GM21515 (cell line): ENCODE data around the gene ENOX1.
"Not testable (repeated sequence)": the region's sequence is repeated elsewhere in the genome, so short reads cannot be mapped to it uniquely, and the experiment has no call there.

ENCODE experiments used
- ATAC-seq: cut with Tn5 transposase; IDR thresholded peaks from one replicate; pipeline ENCODE4 v1.9.1; 2021; ENCODE audit not compliant: unreplicated experiment

ENOX1 gene

DNA sequence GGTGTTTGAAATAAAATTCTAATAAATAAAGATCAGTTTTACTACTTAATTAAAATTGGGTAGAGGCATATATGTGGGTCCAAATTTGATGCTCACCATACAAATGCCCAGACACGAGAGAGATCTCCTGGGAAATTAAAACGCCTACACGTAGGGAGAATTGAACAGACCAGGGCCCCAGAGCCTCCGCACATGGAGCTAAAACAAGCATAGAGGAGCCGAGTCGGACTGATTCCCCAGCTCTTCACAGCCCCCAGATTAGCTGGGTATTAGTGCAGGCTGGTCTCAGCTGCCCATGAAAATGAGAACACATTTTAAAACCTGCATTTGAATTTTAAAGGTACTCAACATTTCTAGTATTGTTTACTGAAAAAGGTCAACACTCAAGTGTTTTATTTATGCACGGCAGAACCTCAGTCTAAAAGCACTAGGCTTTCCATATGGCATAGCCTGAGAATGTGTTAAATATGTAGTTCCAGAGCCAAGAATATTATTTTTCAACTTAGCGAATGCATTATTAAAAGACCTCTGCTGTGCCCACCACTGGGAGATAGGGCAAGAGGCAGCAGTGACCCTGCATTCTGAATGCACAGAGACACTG is 344.8 kb downstream of the ENOX1 start:
- ATAC-seq: no peak

DNA sequence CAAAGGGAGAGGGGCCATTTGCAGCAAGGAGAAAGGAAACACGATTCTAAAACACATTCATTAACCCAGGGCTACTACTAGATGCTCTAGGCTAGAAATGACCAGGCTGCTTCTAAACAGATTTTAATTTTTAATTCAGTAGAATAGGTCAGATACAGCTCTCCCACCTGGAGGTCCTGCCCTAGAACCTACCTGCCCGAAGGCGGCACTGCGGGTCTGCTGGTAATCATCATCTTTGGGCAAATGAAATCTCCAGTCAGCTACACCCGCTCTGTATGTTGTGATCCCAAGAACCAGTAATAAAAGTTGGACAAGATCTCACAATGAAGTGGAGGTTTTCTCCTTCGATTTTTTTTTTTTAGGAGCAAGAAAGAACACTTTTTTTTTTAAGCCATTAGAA is 345.3 kb downstream of the ENOX1 start:
- ATAC-seq: no peak

DNA sequence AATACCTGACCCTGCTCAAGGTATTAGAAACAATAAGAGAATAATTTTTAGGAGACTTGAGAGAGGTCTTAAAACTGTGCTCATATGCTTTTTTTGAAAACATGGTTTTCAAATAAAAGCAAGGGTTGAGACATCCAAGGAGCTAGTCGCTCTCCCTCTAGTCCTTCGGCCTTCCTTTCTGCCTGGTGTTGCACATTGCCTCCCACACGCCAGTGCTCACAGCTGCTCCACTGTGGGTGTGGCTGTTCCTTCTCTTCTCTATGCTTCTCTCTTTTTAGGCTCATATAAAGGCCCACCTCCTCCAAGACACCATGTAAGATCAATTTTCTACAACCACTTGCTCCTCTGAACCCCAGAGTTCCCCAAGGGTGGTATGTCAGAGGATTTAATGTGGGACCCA is 352.6 kb downstream of the ENOX1 start:
- ATAC-seq: no peak

DNA sequence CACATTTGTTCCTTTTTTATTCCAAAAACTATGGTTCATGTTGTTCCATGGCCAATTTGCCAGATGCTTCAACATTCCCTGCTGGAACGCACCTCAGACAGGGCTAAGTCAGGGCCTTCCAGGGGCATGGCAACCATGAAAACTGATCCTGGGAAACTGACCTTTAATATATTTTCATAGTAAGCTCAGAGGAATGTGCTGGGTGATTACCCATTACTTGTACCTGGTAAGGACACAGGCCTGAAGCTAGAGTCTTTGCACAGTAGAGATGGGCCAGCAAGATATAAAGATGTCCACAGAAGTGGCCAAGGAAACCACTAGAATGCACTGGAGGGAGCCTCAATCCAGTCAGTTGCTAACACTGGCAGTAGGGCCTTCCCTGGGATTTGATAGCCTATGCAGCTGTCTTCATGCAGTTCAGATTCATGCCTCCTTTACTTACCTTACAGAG is 353.1 kb downstream of the ENOX1 start:
- no peak for ATAC-seq

DNA sequence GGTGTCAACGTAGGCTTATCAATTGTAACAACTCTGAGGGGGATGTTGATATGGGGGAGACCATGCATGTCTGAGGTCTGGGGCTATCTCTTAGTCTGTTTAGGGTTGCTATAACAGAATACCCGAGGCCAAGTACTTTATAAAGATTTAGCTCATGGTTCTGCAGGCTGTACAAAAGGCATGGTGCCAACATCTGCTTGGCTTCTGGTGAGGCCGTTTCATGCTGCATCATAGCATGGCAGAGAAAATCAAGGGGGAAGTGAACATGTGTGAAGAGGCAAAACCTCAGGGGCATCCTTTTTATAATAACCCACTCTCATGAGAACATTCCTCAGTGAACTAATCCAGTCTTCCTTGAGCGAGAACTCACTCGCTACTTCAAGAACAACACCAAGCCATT is 353.8 kb downstream of the ENOX1 start:
- no peak for ATAC-seq

DNA sequence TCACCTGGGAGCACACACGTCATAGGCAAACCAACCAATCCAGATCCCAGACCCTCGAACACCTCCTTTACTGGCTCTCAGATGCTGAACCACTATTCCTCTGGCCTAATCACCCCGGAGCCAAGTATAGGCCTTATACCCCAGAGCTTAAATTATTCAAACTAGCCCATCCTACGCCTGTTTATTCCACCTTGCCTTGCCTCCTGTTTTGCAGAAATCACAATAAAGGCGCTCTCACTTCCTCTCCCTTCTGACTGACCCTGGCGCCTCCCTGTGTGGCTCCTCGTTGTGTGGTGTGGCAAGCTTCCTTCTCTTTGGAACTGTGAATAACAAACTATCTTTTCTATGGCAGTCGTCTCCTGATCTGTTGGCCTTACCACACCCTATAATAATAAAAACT is 354.9 kb downstream of the ENOX1 start:
- no peak for ATAC-seq

DNA sequence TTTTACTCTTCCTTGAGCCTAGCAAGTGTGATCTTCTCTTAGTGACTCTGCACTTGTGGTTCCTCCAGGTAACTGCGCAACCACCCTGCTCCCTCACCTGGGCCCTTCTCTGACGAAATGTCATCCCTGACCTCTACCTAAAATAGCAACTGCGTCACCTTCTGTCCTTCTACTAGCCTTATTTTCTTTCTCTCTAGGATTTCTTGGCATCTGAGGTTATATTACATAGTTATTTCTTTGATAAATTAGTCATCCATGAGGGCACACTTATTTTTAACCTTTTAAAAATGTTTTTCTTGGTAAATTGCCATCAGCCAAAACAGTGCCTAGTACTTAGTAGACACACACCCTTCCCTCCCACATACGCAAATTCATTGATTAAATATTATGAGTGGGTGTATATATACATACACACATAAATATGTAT is 355.5 kb downstream of the ENOX1 start:
- ATAC-seq: no peak

DNA sequence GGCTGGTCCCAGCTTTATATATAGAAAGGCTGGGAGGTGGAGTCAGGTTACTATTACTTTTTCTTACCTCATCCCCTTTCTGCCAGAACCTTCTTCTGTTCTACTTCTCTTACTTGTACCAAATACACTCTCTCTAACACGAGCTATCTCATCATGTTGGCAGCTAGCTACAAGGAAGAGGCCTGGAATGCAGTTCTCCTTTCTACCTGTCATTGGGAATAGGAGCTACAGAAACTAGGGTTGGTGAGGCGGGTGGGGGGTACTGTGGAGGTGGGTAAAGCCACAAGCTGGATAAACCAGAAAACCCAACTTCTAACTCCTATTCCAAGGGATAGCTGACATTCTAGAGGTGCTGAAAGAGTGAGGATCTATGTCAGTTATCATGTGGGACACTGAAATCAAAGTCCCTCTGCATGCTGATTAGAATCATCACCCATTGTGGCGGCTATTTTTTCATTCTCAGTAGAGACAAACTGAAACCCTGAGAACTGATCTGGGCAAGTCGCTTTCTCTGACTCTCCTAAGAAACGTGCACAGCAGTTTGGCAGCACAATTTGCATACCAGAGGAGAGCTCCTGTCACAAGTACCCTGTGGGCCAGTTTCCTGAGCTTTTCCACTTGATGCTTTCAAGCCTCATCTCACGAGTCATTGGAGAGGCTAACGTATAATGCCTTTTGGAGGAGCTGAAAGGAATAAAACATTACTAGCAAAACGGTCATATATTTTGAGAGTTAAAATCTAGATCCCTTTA is 358.1 kb downstream of the ENOX1 start:
- no peak for ATAC-seq

DNA sequence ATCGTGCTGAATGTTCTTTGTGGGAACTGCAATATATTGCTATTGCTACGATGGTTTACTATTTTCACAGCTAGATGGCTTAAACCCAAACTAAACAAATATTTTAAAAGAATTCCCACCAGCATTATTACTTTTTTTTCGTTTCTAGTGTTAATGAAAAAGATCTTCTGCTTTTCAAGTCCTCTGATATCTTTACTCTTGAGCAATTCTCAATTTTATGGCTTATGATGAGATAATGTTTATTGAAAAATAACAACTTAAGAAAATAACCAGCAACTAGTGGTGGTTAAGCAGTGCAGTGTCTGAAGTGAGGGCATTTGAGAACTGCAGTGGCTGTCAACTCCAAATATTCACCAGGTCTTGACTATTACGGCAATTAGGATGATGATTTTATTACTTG is 360.4 kb downstream of the ENOX1 start:
- ATAC-seq: no peak

DNA sequence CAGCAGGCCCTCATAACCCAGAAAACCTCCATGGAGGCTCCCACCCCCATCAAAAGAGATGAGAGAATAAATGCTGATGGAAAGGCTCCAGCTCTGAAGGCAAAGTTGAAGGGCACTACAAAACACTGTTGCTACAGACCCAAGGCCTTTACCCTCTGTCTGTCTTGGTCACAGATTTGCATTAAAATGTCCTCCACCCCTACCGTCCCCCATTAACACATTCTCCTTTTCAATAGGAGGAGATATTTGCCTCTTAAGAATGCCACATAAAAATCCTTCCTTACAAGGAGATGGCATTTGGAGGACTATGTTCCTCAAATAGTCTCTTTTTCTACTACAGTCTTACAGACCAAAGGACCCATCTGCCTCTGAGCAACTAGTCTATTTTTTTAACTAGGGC is 361.5 kb downstream of the ENOX1 start:
- no peak for ATAC-seq

DNA sequence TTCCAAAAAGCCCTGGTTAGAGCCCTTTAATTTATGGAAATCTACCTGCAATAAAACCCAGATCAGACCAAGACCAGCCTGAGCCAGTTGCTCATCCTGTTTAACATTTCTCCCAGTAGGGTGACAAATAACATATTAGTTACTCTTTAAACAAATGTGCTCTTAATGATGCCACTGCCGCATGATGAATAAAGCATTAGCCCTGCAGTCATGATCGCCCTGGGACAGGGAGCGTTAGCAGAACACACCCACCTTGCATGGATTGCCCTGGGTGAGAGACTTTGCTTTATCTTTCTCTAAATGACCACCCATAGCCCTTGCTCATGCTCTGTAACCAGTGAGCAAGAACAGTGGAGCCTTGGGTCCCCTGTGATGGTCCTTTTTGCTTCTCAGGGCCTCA is 362.4 kb downstream of the ENOX1 start:
- no peak for ATAC-seq

DNA sequence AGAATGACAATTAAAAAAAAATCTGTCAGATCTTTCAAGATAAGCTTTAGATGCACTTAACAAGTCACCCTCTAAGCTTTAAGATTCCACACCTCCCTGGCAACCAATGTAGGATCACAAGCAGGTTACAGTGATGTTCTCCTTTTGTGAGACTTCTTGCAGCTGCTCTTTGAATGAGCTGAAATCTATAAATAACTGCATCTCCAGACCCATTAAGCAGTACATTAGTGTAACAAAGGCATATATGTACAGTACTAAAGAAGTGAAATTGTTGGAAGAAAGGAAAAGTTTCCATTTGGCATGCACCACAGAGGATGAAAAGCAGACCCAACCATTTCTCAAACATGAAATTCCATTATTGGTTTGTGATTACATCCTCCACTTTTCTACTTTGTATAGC is 364.7 kb downstream of the ENOX1 start:
- no peak for ATAC-seq

DNA sequence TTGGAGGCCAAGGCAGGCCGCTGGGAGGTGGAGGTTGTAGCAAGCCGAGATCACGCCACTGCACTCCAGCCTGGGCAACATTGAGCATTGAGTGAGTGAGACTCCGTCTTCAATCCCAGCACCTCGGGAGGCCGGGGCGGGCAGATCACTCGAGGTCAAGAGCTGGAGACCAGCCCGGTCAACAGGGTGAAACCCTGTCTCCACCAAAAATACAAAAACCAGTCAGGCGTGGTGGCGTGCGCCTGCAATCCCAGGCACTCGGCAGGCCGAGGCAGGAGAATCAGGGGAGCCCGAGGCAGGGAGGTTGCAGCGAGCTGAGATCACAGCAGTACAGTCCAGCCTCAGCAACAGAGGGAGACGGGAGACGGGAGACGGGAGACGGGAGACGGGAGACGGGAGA is 369.9 kb downstream of the ENOX1 start:
- ATAC-seq: not testable (repeated sequence)

DNA sequence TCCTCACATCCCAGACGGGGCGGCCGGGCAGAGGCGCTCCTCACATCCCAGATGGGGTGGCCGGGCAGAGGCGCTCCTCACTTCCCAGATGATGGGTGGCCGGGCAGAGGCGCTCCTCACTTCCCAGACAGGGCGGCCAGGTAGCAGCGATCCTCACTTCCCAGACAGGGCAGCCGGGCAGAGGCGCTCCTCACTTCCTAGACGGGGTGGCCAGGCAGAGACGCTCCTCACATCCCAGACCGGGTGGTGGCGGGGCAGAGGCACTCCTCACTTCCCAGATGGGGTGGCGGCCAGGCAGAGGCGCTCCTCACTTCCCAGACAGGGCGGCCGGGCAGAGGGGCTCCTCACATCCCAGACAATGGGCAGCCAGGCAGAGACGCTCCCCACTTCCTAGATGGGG is 370.4 kb downstream of the ENOX1 start:
- not testable (repeated sequence) for ATAC-seq

DNA sequence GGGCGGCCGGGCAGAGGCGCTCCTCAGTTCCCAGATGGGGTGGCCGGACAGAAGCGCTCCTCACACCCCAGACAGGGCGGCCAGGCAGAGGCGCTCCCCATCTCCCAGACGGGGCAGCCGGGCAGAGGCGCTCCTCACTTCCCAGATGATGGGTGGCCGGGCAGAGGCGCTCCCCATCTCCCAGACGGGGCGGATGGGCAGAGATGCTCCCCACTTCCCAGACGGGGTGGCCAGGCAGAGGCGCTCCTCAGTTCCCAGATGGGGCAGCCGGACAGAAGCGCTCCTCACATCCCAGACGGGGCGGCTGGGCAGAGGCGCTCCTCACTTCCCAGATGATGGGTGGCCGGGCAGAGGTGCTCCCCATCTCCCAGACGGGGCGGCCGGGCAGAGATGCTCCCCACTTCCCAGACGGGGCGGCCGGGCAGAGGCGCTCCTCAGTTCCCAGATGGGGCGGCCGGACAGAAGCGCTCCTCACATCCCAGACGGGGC is 370.8 kb downstream of the ENOX1 start:
- not testable (repeated sequence) for ATAC-seq

DNA sequence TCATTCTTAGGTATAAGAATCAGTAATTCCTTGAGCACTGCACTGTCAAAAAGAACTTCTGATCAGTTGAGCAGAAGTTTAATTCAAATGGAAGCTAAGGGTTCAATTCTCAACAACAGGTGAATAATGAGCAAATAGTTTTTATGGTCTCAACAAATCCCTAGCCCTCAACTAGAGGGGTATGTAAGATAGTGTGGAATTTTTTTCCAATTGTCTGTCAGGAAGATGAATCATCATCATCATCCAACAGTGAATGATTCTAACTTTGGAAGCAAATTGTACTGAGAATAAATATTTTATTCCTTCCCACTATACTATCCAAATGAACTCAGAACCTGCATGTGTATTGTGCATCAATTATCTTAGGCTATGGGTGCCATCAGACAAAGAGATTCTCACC is 372.7 kb downstream of the ENOX1 start:
- no peak for ATAC-seq

DNA sequence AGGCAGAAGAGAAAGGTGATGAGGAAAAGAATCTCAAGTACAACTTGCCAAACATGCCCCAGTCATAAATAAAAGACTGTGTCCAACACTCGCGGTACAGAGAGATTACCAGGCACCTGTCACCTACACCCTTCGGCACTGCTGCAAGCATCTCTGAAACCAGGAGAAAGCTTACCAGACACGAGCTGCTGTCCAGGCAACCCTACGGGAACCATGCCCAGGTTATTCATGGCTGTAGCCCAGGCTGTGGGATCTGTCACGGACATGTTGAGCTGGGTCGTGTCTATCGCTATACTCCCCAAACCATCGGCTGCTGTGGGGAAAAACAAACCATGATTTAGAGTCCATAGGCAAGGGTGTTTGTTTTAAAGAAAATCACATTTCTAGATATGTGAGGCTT is 375.0 kb downstream of the ENOX1 start:
- no peak for ATAC-seq

DNA sequence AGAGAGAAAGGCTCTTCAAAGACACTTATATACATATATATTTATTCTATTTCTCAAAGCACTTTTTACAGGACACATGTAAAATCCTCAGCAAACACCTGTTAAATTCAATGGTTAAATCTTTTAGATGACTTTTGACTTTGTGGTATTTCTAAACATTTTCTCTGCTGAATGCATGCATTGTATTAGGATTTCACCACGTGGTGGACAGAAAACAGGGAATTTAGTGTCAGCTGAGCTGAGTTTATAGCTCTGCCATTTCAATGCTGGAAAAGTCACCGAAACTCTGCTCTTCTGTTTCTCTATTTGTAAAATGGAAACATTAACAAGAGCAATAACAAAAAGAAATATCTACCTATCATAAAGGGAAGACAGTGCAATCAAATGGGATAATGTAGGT is 375.6 kb downstream of the ENOX1 start:
- no peak for ATAC-seq

DNA sequence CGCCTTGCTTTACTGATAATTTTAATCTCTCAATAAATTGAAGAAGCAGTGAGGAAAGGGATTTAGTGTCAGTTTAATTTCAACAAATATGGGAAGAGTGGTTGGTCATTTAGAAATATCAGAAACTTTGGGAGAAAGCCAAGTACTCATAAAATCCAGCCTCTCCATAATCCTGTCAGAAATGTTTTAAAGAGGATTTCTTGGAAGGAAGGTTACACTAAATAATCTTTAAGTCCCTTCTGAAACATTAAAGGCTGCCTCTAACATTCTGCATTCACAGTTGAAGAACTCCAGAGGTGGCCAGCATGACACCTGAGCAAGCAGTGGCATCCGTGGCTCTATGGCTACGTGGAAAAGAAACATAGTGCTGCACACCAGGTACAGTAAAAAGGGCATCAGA is 378.5 kb downstream of the ENOX1 start:
- no peak for ATAC-seq

DNA sequence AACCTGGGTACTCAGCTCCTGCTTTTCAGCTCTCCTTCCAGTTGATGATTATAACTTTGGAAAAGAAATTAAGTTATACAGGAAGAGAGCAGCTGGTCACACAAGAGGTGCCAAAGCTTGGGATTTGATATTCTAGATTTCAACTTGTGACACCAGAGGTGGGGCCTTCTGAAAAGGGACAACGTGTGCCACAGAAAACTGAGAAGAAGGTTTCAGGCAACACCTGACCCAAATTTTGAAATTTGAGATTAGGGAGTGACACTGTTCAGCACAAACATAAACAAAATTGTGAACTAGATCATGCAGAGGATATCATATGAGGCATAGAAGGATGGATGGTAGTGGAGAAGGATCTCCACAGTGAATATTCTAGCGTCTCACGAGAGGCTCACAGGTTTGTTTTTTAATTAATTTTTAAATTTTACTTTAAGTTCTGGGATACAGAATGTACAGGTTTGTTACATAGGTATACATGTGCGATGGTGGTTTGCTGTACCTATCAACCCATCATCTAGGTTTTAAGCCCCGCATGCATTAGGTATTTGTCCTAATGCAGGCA is 379.7 kb downstream of the ENOX1 start:
- no peak for ATAC-seq

DNA sequence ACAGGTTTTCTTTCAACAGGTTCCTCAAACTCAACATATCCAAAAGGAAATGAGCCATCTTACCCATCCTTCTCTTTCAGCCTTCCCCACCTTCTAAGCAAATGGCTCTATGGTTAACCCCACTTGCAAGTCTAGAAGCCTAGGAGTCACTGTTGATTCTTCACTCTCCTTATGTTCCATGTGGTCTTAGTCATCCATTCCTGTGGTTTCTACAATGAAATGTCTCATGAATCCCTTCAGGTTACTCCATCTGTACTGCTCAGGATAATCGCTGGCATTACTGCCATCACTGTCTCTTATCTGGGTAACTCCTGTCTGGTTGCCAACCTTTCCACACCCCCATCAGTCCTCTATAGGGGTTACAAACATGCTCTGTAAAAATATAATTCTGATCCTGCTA is 381.3 kb downstream of the ENOX1 start:
- ATAC-seq: no peak

DNA sequence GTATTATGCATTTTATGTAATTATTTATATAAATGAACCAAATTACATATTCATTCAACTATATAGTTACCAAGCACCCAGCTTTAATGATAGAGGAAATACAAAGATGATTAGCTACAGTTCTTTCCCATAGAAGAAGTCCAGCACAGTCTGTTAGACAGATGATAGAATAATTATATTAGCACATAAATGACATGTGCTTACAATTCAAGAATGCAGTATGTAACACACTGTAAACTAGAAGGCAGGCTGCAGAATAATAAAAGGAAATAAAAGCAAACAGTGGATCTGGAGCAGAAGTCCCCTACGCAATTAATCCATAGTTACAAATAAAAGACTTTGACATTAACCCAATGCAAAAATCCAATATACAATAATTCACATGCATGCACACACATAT is 384.4 kb downstream of the ENOX1 start:
- no peak for ATAC-seq
